Cortex of kidney (tissue), 1 donor: Measurements from ENCODE around the gene PRDM1.

Experiments used
- DNase-seq: peaks from one replicate; lab custom pipeline; 2025; lab: John Stamatoyannopoulos, UW

Gene PRDM1

DNA sequence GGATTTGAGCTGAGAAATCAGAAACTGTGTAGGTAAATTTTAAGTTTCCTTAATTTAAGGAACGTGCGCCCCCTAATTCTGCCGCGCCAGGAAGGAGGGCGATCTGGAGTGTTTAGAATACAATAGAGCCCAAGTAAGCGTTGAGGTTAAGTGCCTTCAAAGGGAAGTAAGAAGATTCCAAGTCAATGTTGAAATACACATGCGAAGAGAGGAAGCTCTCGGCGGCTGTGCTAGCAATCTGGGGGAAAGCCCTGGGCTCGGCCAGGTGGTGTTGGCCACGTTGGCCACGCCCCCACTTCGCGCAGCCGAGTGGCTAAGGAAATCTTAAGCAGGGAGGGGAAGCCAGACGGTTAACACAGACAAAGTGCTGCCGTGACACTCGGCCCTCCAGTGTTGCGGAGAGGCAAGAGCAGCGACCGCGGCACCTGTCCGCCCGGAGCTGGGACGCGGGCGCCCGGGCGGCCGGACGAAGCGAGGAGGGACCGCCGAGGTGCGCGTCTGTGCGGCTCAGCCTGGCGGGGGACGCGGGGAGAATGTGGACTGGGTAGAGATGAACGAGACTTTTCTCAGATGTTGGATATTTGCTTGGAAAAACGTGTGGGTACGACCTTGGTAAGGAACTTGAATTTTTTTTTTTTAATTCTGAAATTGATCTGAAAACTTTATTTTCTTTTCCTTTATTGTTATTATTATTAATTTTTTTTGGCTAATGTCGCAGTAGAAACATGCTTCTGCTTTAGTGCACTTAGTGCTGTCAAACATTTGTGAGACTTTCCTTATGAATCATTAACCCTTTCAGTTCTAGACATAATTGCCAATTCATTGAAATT, at the start of gene PRDM1:
Gene PRDM1 (plus strand): TSS at position 353 of the 830 bp plus-strand sequence. CDS start 218 bp downstream, at position 571.
- no peak for DNase-seq

DNA sequence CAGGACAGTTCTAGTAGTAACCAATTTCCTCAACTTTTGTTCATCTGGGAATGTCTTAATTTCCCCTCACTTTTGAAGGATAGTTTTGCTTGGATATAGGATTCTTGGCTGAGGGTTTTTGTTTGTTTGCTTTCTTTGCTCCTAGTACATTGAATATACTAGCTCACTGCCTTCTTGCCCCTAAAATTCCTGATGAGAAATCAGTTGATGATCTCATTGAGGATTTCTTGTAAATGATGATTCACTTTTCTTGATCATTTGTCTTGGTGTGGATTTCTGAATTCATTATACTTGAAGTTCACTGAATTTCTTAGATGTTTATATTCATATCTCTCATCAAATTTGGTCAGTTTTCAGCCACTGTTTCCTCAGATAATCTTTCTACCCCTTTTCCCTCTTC, 49.1 kb upstream of the PRDM1 start:
- DNase-seq = no peak

DNA sequence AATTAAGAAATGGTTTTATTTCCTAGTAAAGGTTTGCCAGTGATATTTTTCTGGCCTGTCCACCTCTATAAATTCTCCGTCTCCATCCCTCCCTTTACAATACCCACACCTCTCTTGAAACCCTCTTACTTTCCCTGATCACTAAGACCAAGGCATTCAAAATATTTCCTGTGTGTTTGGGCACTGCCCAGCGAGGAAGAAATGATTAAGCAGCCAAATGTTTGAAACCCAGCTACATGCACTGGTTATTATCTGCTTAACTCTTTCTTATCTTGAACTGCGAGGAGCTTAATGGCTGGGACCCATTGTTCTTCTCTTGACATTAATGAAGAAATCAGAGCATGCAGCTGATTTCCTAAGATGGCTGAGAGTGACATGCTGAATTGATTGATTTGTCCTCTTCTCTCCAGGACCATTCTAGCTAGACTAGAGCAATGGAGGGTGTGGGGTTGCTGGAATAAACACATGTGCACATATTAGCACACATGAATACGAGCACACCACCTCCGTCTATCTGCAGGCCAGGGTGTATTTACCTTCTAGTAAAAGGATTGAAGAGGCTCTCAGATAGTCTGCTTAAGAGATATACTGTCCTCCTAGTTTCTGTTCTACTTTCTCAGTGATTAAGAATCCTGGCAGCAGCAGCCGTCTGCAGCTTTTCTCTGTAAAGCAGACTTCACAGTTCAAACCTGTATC, 46.1 kb upstream of the PRDM1 start:
- no peak for DNase-seq

- DNase-seq = no peak
These were observed 42.0 kb upstream of the PRDM1 start for GRCh38 chr6:106044151-106044550.

DNA sequence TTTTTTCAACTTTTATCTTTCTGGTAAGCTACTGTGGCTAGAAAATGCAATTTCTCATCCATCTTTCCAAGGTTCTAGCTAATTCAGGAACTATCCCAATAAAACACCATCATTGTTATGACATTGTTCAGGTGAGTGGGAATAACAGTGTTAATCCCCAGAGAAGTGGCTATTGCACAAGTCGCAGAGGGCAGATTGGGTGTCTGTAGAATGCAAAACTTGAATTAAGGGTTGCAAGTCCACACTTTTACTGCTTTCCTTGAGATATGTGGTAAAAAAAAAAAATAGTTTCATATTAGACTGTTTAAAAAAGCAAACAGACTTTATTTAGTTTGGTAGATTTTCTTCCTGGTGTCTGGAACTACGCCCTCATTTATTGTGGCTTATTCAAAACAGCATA, 41.1 kb upstream of the PRDM1 start:
- DNase-seq = no peak

DNA sequence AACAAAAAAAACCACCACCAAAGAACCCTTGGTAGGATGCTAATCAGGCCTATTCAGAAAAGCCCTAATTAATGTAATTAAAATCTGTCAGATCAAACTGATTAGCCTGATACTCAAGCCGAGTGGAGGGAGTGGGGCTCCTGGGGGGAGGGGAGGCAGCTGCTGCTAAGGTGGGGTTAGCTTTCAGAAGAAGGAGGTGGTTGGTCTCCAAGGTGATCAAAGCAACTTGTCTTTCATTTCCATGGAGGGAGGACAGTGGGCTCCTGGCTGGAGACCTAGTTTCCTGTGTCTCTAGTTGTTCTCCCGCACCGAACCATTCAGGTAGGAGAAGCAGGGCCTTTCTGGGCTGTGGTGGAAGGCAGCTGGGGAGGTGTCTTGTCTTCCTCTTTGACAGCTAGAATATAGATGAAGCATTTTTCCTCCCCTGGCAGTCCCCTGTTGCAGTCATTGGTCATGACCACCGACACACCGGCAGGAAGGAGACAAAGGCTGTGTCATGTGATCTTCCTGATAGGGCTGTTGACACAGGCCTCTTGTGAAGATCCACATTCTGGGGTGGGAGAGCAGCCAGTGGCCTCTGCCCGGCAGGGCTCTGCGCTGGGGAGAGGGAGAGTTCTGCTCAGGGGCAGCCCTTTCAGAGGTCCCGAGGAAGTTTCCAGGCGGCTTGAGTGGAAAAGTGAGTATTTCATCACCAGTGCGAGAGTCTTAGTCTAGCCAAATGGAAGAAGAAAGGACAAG, 39.9 kb upstream of the PRDM1 start:
- no peak for DNase-seq

DNA sequence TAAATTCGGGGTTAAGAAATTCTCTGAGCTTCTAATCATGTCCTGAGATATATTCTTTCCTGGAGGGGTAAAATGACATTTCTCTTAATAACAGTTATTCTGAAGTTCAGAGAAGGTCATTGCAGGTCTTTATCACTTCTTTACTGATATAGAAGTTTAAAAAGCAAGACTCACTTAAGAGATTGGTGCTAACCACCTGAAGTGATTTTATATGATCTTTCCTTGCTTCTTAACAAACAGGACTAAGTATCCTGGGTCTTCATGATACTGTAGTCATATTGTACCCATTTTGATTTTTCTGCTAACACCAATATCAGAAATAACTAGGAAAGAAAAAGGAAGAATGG, 39.3 kb upstream of the PRDM1 start:
- no peak for DNase-seq

GRCh38 chr6:106048336-106048735, 37.8 kb upstream of the PRDM1 start:
- DNase-seq = no peak

- no peak for DNase-seq
These were observed 35.6 kb upstream of the PRDM1 start for GRCh38 chr6:106050538-106050937.

- DNase-seq = no peak
These were observed 34.9 kb upstream of the PRDM1 start for GRCh38 chr6:106051226-106051625.

- no peak for DNase-seq
These were observed 32.5 kb upstream of the PRDM1 start for GRCh38 chr6:106053484-106054205.

DNA sequence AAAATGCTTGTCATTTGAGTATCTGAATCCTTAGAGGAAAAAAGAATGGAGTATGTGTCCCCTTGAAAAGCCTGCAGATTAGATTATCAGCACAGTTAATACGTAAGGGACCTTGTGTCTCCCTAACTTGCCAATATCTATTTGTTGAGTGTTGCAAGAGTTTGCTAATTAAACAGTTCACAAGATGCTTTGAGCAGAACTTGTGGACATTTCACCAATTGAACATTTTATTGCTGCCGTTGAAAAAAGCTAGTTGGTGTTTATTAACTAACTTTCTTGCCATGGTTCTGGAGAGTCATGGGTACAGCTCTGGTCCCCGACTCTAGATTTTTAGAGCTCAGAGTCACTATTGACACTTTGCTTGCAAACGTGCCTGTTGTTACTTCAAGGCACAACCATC, 30.6 kb upstream of the PRDM1 start:
- no peak for DNase-seq

GRCh38 chr6:106056060-106056745, 29.9 kb upstream of the PRDM1 start:
- no peak for DNase-seq

DNA sequence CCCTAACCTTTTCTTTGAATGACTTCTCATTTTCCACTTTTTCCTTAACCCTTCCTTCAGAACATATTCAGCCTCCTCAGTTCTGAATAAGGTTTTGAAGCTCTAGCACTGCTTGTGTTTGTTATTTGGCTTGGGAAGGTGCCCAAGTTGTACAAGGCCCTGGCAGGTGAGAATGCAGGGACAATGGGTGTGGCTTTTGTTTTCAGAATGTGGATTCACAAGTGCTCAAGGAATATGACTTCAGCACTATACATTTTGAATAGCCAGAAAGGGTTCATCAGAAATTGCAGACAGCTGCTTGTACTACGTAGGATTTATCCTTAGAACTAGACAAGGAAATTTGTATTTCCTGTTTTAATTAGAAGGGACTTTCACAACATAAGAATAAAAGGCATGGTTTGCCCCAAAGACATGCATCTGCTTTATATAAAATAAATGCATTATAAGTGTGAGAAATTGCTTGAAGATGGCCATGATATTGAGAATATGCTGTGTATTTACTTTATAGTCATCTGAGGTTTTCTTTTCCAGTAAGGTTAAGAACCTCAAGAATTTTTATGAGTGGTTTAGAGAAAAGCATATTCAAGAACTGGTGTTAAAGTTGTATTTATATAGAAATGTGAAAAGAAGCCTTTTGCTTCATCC, 29.3 kb upstream of the PRDM1 start:
- no peak for DNase-seq

GRCh38 chr6:106059331-106059730, 26.8 kb upstream of the PRDM1 start:
- no peak for DNase-seq

DNA sequence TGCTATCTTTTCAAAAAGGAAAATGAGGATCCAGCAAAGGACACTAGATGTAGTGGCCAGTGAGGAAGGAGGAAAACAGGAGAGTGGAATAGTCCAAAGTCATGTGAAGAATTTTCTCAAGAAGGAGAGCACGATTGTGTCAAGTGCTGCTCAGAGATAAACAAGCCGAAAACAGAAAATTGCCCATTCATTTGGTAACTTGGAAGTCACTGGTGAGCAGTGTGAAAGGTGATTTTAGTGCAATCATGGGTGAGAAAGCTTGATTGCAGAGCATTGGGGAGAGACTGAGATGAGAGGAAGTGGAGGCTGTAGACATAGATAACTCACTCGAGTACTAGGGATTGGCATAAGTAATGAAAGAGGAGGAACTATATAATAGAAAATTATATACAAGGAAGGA, 26.0 kb upstream of the PRDM1 start:
- DNase-seq = no peak

- DNase-seq = no peak
These were observed 22.7 kb upstream of the PRDM1 start for GRCh38 chr6:106063448-106063850.

- DNase-seq = no peak
These were observed 22.0 kb upstream of the PRDM1 start for GRCh38 chr6:106064142-106064541.

- no peak for DNase-seq
These were observed 21.4 kb upstream of the PRDM1 start for GRCh38 chr6:106064756-106065155.

DNA sequence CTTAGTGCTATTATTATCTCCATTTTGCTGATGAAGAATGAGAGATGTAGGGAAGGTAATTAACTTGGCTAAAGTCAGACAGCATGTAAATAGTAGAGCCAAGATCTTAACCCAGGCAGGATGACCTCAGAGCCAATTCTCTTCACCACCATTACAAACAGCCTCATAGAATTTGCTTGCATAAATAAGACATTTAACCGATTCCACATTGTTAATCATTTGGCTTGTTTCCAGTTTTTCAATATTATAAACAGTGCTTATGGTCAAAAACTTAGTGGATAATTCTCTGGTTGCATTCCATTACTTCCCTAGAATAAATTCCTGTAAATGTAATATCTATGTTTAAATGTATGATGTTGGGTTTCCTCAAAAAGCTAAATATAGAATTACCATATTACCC, 19.1 kb upstream of the PRDM1 start:
- no peak for DNase-seq

- DNase-seq = no peak
These were observed 16.7 kb upstream of the PRDM1 start for GRCh38 chr6:106069478-106069877.
